ENCODE data around the gene TTBK1.

Gene TTBK1

GRCh38 chr6:43255408-43256054, 12.2 kb downstream of the TTBK1 start:
- DNase-seq (ENCODE audit: low spot score), result no peak

GRCh38 chr6:43256670-43257366, 13.5 kb downstream of the TTBK1 start:
- no peak for DNase-seq (ENCODE audit: low spot score)

GRCh38 chr6:43257367-43258145, 14.3 kb downstream of the TTBK1 start:
- no peak for DNase-seq (ENCODE audit: low spot score)

- no peak for DNase-seq (ENCODE audit: low spot score)
These were observed 14.9 kb downstream of the TTBK1 start for GRCh38 chr6:43258180-43258579.

GRCh38 chr6:43258807-43259686, 15.8 kb downstream of the TTBK1 start:
- no peak for DNase-seq (ENCODE audit: low spot score)

GRCh38 chr6:43260791-43261190, 17.5 kb downstream of the TTBK1 start:
- no peak for DNase-seq (ENCODE audit: low spot score)

- no peak for DNase-seq (ENCODE audit: low spot score)
These were observed 17.9 kb downstream of the TTBK1 start for GRCh38 chr6:43261198-43261597.

GRCh38 chr6:43262000-43262779, 18.9 kb downstream of the TTBK1 start:
- no peak for DNase-seq (ENCODE audit: low spot score)

GRCh38 chr6:43262780-43263313, 19.6 kb downstream of the TTBK1 start:
- DNase-seq (ENCODE audit: low spot score), result no peak

- DNase-seq (ENCODE audit: low spot score), result peak; percentile 92
These were observed 20.3 kb downstream of the TTBK1 start for GRCh38 chr6:43263314-43264178.

GRCh38 chr6:43264599-43265145, 21.4 kb downstream of the TTBK1 start:
- no peak for DNase-seq (ENCODE audit: low spot score)

- DNase-seq (ENCODE audit: low spot score), result no peak
These were observed 22.3 kb downstream of the TTBK1 start for GRCh38 chr6:43265564-43265963.

GRCh38 chr6:43267619-43268354, 24.5 kb downstream of the TTBK1 start:
- DNase-seq (ENCODE audit: low spot score), result peak; percentile 78

GRCh38 chr6:43268355-43268700, 25.0 kb downstream of the TTBK1 start:
- no peak for DNase-seq (ENCODE audit: low spot score)

GRCh38 chr6:43268782-43269272, 25.5 kb downstream of the TTBK1 start:
- DNase-seq (ENCODE audit: low spot score), result no peak

- no peak for DNase-seq (ENCODE audit: low spot score)
These were observed 26.2 kb downstream of the TTBK1 start for GRCh38 chr6:43269273-43270007.

- DNase-seq (ENCODE audit: low spot score), result no peak
These were observed 28.0 kb downstream of the TTBK1 start for GRCh38 chr6:43271103-43271815.

- DNase-seq (ENCODE audit: low spot score), result no peak
These were observed 28.7 kb downstream of the TTBK1 start for GRCh38 chr6:43271944-43272343.
